ENCODE results near the gene FOXR1. TPM values are rescaled to one million over a fixed set of nuclear protein-coding genes. Genes with fewer than 3 reads are reported as not detected.

FOXR1 gene
- total RNA-seq, 1 experiment from 2014 or later: not detected

- Mint-ChIP-seq H3K9me3 (no peaks in the 10 kb centered on the region), H3K27ac (peak overlapping the region; percentile 78), H3K36me3 (peaks cover 65% of the 10 kb centered on the region), H3K27me3 (ENCODE audit: low read depth) (no peaks in the 10 kb centered on the region; the same call in 1 of the 2 replicates), H3K4me3 (no peak overlapping the region), H3K4me1 (peaks cover 10% of the 10 kb centered on the region; the same call in 1 of the 2 replicates)
- no peak for ATAC-seq
- POLR2A ChIA-PET: interaction anchor here (0.6 kb wide), 1 partner anchor 79 kb away, joined by 5 read pairs; no protein-coding TSS in a partner anchor
- CTCF ChIA-PET: interaction anchor here (0.6 kb wide), 1 partner anchor 188 kb away, joined by 3 read pairs; no protein-coding TSS in a partner anchor
- no peak for DNase-seq (ENCODE audit: low spot score)
- TF ChIP-seq ZMAT4 (CRISPR knock-in tag; IDR thresholded peaks at IDR 0.05) (peak; percentile 55; the same call in 1 of the 2 replicates), E2F1 (CRISPR knock-in tag; IDR thresholded peaks at IDR 0.05) (no peak), GTF2I (CRISPR knock-in tag; conservative IDR thresholded peaks at IDR 0.05) (no peak), ARID4B (CRISPR knock-in tag; IDR thresholded peaks at IDR 0.05; ENCODE audit: borderline replicate concordance) (no peak), SOX15 (CRISPR knock-in tag; IDR thresholded peaks at IDR 0.05) (no peak), ATF1 (CRISPR knock-in tag; IDR thresholded peaks at IDR 0.05) (no peak), AFF4 (CRISPR knock-in tag; IDR thresholded peaks at IDR 0.05; ENCODE audit: borderline replicate concordance) (no peak), SMAD3 (CRISPR knock-in tag; IDR thresholded peaks at IDR 0.05; ENCODE audit: borderline replicate concordance) (no peak), ZNF121 (CRISPR knock-in tag; IDR thresholded peaks at IDR 0.05) (no peak), CDX4 (CRISPR knock-in tag; IDR thresholded peaks at IDR 0.05; ENCODE audit: borderline replicate concordance) (no peak), TEAD1 (CRISPR knock-in tag; IDR thresholded peaks at IDR 0.05) (0 out of 2 replicates have a peak, but pooled peaks have one; percentile 16), OVOL2 (CRISPR knock-in tag; IDR thresholded peaks at IDR 0.05; ENCODE audit: borderline replicate concordance) (no peak), AR (CRISPR knock-in tag; IDR thresholded peaks at IDR 0.05) (peak; percentile 33; the same call in 1 of the 2 replicates), SMAD4 (CRISPR knock-in tag; IDR thresholded peaks at IDR 0.05) (no peak), PRDM15 (CRISPR knock-in tag; IDR thresholded peaks at IDR 0.05) (no peak)
These were observed 42.8 kb downstream of the FOXR1 start for GRCh38 chr11:119014209-119014924.

Measured in WTC11 (cell line).